CD4-positive, alpha-beta T cell (primary cell): ENCODE data around the gene FYCO1. TPM values are rescaled to one million over a fixed set of nuclear protein-coding genes. Genes with fewer than 3 reads are reported as not detected.

Source experiments
- ATAC-seq: fragments of 200-7000 bp; cut with Tn5 transposase; one replicate; pipeline ENCODE4 v1.10.0; 2022; ENCODE audit warnings: mild to moderate bottlenecking; ENCODE audit not compliant: poor library complexity
- CTCF ChIA-PET: fragments of 350-600 bp; sonication (Branson Sonifier 250); formaldehyde crosslinking; loops from one replicate; lab custom pipeline; 2021; ENCODE audit warnings: antibody characterized with exemption, inconsistent platforms; lab: Charles Lee
- POLR2A ChIA-PET: fragments of 350-600 bp; sonication (Branson Sonifier 250); formaldehyde crosslinking; loops from one replicate; lab custom pipeline; 2021; ENCODE audit warnings: antibody characterized with exemption, inconsistent platforms; lab: Charles Lee
- DNase-seq, 14 experiments: peaks; one replicate each; pipeline ENCODE4 v3.0.0-alpha.2; 2013 to 2020; ENCODE audit warnings: mixed read lengths in 2 of 14
- H3K27ac ChIP-seq, 2 donors: one replicate each; pipeline versions ENCODE4 v1.5.1 to v1.7.0; 2013; ENCODE audit warnings: low read length in 2 of 2, low read depth in 1 of 2, mild to moderate bottlenecking in 1 of 2
- H3K27me3 ChIP-seq, 2 experiments: 1 replicate in 1 of 2; 2 replicates in 1 of 2; pipeline versions ENCODE4 v1.6.1 to v1.7.0; 2013; ENCODE audit warnings: low read length in 2 of 2, control low read depth in 1 of 2, mild to moderate bottlenecking in 1 of 2, moderate library complexity in 1 of 2; ENCODE audit not compliant: insufficient read depth in 2 of 2, control insufficient read depth in 1 of 2
- H3K36me3 ChIP-seq: one replicate; pipeline ENCODE4 v1.6.1; 2013; ENCODE audit warnings: low read length, control low read depth; ENCODE audit not compliant: insufficient read depth
- H3K4me1 ChIP-seq: one replicate; pipeline ENCODE4 v1.6.1; 2013; ENCODE audit warnings: low read length, control low read depth; ENCODE audit not compliant: insufficient read depth
- H3K4me3 ChIP-seq: one replicate; pipeline ENCODE4 v1.5.1; 2013; ENCODE audit warnings: mild to moderate bottlenecking, low read length, moderate library complexity
- H3K9me3 ChIP-seq, 2 experiments: 1 replicate in 1 of 2; 2 replicates in 1 of 2; pipeline versions ENCODE4 v1.6.1 to v1.7.0; 2013; ENCODE audit warnings: low read length in 2 of 2, mild to moderate bottlenecking in 2 of 2, control low read depth in 1 of 2, moderate library complexity in 1 of 2; ENCODE audit not compliant: control insufficient read depth in 1 of 2, insufficient read depth in 1 of 2
- H3K27ac Mint-ChIP-seq: one replicate; pipeline ENCODE4 v1.8.0; 2020; ENCODE audit warnings: mixed read lengths
- H3K27me3 Mint-ChIP-seq: one replicate; pipeline ENCODE4 v1.8.0; 2021; ENCODE audit warnings: mixed read lengths
- H3K36me3 Mint-ChIP-seq: one replicate; pipeline ENCODE4 v1.8.0; 2021; ENCODE audit warnings: low read depth, mixed read lengths
- H3K4me1 Mint-ChIP-seq: one replicate; pipeline ENCODE4 v1.8.0; 2021; ENCODE audit warnings: low read depth, mixed read lengths
- H3K4me3 Mint-ChIP-seq: one replicate; pipeline ENCODE4 v1.8.0; 2020; ENCODE audit warnings: mild to moderate bottlenecking, mixed read lengths
- H3K9me3 Mint-ChIP-seq: one replicate; pipeline ENCODE4 v1.8.0; 2020; ENCODE audit warnings: mixed read lengths
- intact Hi-C, 2 experiments: fragments of 100-400 bp; cut with DNase I in 1 of 2; cut with micrococcal nuclease in 1 of 2; formaldehyde crosslinking; loops; one replicate each; pipeline versions ENCODE4 v1.15.1 to v1.9.0; 2023 to 2025; cut with DNase I, micrococcal nuclease
- total RNA-seq, 174 experiments: library from RNA in 2 of 174; stranded (reverse) in 2 of 174; gene quantifications; one replicate each; pipeline ENCODE4 v1.2.3 and lab custom pipeline; 2021 to 2026
- TF ChIP-seq, protein P1 (sequence below): fragments of 200-600 bp; IDR thresholded peaks from one replicate; pipeline ENCODE4 v1.8.0; 2022; ENCODE audit warnings: antibody characterized with exemption, mild to moderate bottlenecking

FYCO1 gene
- total RNA-seq, 2 experiments from 2014 or later: 17.4 to 20.1 TPM

GRCh38 chr3:45939341-45939771, 56.3 kb downstream of the FYCO1 start:
- ATAC-seq (no peak), DNase-seq (peak in 2 of 14 experiments; percentile 28 to 43)
- Histone ChIP-seq H3K4me3 (no peak overlapping the region), H3K27me3 (no peaks in the 10 kb centered on the region), H3K9me3 (no peaks in the 10 kb centered on the region), H3K27ac (no peak overlapping the region), H3K36me3 (peaks cover 39% of the 10 kb centered on the region), H3K4me1 (peaks cover 30% of the 10 kb centered on the region)
- Mint-ChIP-seq H3K27me3 (no peaks in the 10 kb centered on the region), H3K9me3 (no peaks in the 10 kb centered on the region), H3K36me3 (peaks cover 53% of the 10 kb centered on the region), H3K27ac (no peak overlapping the region), H3K4me1 (peaks cover 39% of the 10 kb centered on the region), H3K4me3 (no peak overlapping the region)
- intact Hi-C loops: loop anchor here in 1 of 2 experiments (5.0 kb wide), 1 partner anchor 438 kb away; no protein-coding TSS in a partner anchor
- CTCF ChIA-PET: interaction anchor here (1.0 to 3.6 kb wide), 24 partner anchors 8 to 439 kb away, joined by 3 to 96 read pairs (median 6); partner anchors contain the start of genes FYCO1 and LZTFL1
- TF ChIP-seq, protein P1, sequence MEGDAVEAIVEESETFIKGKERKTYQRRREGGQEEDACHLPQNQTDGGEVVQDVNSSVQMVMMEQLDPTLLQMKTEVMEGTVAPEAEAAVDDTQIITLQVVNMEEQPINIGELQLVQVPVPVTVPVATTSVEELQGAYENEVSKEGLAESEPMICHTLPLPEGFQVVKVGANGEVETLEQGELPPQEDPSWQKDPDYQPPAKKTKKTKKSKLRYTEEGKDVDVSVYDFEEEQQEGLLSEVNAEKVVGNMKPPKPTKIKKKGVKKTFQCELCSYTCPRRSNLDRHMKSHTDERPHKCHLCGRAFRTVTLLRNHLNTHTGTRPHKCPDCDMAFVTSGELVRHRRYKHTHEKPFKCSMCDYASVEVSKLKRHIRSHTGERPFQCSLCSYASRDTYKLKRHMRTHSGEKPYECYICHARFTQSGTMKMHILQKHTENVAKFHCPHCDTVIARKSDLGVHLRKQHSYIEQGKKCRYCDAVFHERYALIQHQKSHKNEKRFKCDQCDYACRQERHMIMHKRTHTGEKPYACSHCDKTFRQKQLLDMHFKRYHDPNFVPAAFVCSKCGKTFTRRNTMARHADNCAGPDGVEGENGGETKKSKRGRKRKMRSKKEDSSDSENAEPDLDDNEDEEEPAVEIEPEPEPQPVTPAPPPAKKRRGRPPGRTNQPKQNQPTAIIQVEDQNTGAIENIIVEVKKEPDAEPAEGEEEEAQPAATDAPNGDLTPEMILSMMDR: no peak
- POLR2A ChIA-PET: interaction anchor here (0.8 to 1.8 kb wide), 10 partner anchors 11 to 148 kb away, joined by 3 to 11 read pairs (median 4); partner anchors contain the start of gene LZTFL1

DNA sequence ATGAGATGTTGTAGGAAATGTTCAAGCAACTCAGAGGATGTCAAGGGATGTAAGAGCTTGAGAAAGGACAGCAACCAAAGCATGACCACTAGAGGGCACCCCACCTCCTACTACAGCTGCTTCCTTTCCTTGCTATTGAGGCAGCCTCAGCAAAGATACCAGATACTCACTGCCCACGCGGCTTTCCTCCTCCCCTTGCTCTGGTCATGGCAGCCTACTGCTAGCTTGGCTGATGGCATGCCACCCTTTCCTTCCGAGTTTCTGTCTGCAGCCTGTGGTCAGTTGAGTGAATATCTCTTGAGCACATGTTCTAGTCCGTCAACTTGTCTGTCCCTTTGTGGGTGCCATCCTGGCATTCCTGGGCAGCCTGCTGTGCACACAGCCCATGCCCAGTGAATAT, 56.8 kb downstream of the FYCO1 start:
- H3K36me3 ChIP-seq: peaks cover 44% of the 10 kb centered on the region
- TF ChIP-seq, protein P1: peak; percentile 83
- ATAC-seq (peak; percentile 65), DNase-seq (peak; percentile 72 to 93 (median 82))
- H3K27me3 ChIP-seq: no peaks in the 10 kb centered on the region
- intact Hi-C loops: loop anchor here (1.0 to 5.0 kb wide), 2 partner anchors 140 to 438 kb away; no protein-coding TSS in a partner anchor
- POLR2A ChIA-PET: interaction anchor here (0.6 to 1.8 kb wide), 12 partner anchors 8 to 148 kb away, joined by 3 to 11 read pairs (median 4); partner anchors contain the start of gene LZTFL1
- no peak overlapping the region for H3K27ac Mint-ChIP-seq
- H3K27ac ChIP-seq: no peak overlapping the region
- H3K9me3 ChIP-seq: no peaks in the 10 kb centered on the region
- no peaks in the 10 kb centered on the region for H3K9me3 Mint-ChIP-seq
- no peak overlapping the region for H3K4me3 Mint-ChIP-seq
- CTCF ChIA-PET: interaction anchor here (0.7 to 3.6 kb wide), 26 partner anchors 8 to 439 kb away, joined by 3 to 96 read pairs (median 5); partner anchors contain the start of genes FYCO1 and LZTFL1
- no peak overlapping the region for H3K4me3 ChIP-seq
- peaks cover 58% of the 10 kb centered on the region for H3K36me3 Mint-ChIP-seq
- peaks cover 37% of the 10 kb centered on the region for H3K4me1 Mint-ChIP-seq
- H3K4me1 ChIP-seq: peaks cover 30% of the 10 kb centered on the region
- no peaks in the 10 kb centered on the region for H3K27me3 Mint-ChIP-seq

DNA sequence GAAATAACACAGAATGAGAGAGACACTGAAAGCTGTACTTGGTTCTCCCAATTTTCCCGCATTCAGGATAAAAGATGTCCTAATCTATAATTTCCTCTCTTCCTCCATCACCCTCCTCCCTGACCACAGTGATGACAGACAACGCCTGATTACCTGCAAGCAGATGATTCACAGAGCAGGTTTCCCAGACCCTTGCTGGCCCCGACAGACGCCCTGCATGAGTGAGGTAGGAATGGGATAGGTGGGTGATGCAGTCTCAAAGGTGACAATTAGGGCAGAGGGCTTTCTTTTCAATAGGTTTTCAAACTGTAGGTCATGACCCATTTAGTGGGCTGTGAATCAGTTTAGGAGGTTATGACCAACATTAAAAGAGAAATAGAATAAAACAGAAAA, 57.6 kb downstream of the FYCO1 start:
- no peak for ATAC-seq
- H3K4me3 Mint-ChIP-seq: no peak overlapping the region
- peaks cover 29% of the 10 kb centered on the region for H3K4me1 Mint-ChIP-seq
- DNase-seq: no peak
- no peaks in the 10 kb centered on the region for H3K9me3 Mint-ChIP-seq
- H3K36me3 Mint-ChIP-seq: peaks cover 67% of the 10 kb centered on the region
- Histone ChIP-seq H3K27ac (no peak overlapping the region), H3K4me3 (no peak overlapping the region), H3K4me1 (peaks cover 23% of the 10 kb centered on the region), H3K9me3 (no peaks in the 10 kb centered on the region), H3K27me3 (no peaks in the 10 kb centered on the region), H3K36me3 (peaks cover 52% of the 10 kb centered on the region)
- no peaks in the 10 kb centered on the region for H3K27me3 Mint-ChIP-seq
- H3K27ac Mint-ChIP-seq: no peak overlapping the region
- ChIA-PET POLR2A (interaction anchor here (0.6 to 1.8 kb wide), 7 partner anchors 9 to 149 kb away, joined by 3 to 11 read pairs (median 6); no protein-coding TSS in a partner anchor), CTCF (interaction anchor here (0.7 to 3.6 kb wide), 27 partner anchors 8 to 440 kb away, joined by 3 to 96 read pairs (median 5); partner anchors contain the start of genes FYCO1 and LZTFL1)
- TF ChIP-seq, protein P1: no peak
- intact Hi-C loops: loop anchor here (1.0 to 5.0 kb wide), 2 partner anchors 141 to 439 kb away; no protein-coding TSS in a partner anchor
